HG03064 (cell line): ENCODE data around the gene TECRL.

ENCODE experiments used
- ATAC-seq: cut with Tn5 transposase; IDR thresholded peaks from one replicate; pipeline ENCODE4 v1.9.1; 2021; ENCODE audit warnings: low read depth; ENCODE audit not compliant: unreplicated experiment

The TECRL gene, protein sequence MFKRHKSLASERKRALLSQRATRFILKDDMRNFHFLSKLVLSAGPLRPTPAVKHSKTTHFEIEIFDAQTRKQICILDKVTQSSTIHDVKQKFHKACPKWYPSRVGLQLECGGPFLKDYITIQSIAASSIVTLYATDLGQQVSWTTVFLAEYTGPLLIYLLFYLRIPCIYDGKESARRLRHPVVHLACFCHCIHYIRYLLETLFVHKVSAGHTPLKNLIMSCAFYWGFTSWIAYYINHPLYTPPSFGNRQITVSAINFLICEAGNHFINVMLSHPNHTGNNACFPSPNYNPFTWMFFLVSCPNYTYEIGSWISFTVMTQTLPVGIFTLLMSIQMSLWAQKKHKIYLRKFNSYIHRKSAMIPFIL

DNA sequence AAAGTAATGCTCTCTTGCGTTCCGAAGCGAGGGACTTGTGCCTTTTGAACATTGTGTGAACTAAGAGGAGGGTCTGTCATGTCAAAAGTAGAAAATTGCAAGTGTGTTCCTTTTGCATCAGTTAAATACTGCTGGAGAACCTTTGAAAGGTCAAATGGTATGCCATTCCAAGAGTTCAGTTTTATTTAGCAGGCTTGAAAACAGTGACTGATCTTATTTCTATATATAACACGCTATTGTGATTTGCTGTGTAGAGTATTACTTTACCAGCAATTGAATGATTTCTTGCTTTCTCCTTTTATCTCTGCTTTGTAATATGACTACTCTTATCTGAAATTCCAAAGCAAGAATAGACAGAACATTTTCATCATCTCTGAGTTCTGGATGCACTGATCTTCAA lies at the start of gene TECRL:
Gene TECRL, minus strand, starts transcription at position 151 of the 400 bp plus-strand sequence. Its CDS starts 99 bp downstream, at position 52.
- ATAC-seq, result no peak

DNA sequence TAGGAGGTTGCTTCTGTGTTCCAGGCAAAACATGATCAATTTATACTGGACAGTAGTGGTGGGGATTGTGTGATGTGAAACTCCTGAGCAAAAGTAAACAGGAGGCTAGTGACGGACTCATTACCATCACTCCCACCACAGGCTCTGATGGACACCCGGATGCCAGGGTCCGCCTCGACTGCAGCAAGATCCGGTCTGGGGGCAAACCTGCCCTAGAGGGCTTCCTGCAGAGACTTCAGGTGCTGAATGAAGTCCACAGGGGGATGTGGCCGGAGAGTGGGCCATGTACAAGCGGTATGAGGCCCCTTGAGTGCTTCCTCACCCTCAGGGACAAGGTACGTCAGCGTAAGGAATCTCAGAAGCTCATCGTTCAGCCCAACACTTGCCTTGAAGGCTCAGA lies 23.4 kb upstream of the TECRL start:
- ATAC-seq, result no peak

DNA sequence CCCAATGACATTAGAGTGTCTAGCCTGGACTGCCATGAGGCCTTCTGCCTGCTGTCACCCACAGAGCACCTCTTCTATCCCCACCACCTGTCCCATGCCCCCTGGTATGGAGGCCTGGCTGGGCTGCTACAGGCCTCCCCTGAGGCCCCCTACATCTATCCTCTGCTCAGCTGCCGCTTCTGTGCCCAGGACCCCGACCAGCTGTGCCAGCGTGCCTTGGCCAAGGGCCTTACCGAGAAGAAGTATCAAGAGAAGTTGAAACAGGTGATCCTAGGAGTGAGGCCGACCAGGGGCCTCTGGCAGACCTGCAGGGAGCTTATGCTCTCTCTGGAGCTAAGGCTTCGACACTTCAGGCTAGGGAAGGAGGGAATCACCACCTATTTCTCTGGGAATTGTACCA lies 21.7 kb upstream of the TECRL start:
- no peak for ATAC-seq

DNA sequence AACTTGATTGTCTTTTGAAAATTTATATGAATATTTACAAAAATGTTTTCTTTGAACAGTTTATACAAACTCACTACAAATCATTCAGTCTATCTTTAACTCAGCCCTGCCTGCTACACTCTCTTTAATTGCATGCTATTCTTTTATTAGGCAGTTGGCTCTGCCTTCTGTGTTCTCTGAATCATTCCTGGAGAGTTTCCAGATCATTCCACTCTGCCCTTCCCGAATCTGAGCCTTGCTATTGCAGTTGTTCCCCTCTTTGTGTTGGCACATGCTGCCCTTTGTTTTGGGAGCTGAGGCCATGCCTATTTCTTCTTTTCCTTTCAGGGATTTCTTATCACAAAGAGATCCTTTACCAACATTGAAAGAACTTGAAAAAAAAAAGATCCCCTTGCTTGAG lies 8.7 kb upstream of the TECRL start:
- no peak for ATAC-seq

DNA sequence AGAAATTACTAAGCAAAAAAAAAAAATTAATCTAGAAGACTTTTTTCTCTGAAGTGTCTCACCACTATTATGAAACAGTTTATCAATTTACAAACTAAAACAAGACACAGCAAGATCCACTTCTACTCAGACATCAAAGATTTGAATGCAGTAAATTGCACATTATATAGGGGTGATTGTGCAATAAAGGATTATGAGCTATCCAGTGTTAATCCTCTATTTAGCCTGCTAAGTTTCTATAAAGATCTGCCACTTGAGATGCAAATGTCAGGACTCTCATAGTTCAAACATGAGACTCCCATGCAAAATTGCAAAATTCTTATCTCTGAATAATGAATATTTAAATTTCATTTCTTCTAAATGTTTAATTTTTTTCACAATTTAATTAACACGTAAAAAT lies 2.2 kb downstream of the TECRL start:
- no peak for ATAC-seq

DNA sequence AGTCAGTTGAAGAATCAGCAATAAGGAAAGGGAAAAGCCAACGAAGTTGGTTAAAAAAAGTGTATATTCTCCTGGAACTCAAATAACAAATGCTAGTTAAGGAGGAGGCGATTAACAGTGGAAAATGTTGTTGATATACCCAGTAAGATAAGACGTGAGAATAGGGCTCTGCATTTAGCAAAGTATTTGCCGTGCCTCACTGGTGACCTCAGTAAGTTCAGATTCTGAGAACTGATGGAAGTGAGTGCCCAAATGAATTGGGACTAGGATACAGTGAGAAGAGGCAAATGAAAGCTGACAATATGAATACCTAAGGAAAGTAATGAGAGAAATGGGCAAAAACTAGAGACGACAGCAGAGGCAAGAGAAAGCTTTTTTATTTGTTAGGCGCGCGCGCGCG lies 3.5 kb downstream of the TECRL start:
- no peak for ATAC-seq

DNA sequence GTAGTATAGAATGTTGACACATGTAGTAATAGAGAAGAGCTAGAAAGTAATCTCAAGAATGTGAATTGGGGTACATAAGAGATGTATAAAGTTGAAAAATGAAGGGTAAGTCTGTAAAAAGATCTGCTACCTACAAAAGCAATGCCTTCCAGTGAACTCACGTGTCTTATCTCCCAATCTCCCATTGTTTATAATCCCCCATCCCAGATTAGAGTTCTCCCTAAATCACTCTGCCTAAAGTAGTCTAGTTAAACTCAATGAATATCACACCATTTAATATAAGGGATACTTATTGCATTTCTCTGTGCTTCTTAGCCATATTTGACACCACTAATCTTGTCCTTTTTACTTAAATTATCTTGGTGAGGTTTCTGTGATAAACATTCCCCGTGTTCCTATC lies 6.6 kb downstream of the TECRL start:
- no peak for ATAC-seq

DNA sequence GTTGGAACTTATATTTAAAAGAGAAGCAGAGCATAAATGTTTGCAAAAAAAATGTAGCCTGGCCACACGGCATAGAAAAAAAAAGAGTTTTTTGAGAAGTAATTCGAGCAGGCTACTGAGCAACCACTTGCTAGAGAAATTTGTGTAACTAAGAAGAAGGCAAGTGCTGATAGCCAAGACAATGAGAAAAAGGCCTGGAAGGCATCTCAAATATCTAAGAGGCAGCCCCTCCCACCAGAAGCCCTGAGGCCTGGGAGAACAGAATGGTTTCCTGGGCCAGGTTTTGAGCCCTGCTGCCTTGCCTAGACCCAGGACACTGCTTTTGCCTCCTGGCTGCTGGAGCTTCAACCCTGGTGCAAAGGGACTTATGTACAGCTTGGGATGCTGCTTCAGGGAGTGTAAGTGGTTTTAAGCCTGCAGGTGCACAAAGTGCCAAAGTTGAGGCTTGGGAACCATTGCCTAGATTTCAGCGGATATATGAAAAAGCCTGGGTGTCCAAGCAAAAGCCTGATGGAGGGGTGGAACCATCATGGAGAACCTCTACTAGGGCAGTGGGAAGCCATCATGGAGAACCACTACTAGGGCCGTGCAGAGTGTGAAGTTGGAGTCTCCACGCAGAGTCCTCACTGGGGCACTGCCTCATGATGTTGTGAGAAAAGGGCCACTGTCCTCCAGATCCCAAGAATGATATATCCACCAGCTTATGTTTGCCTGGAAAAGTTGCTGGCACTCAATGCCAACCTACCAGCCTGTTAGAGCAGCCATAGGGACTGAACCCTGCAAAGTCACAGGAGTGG lies 9.7 kb downstream of the TECRL start:
- ATAC-seq, result no peak

DNA sequence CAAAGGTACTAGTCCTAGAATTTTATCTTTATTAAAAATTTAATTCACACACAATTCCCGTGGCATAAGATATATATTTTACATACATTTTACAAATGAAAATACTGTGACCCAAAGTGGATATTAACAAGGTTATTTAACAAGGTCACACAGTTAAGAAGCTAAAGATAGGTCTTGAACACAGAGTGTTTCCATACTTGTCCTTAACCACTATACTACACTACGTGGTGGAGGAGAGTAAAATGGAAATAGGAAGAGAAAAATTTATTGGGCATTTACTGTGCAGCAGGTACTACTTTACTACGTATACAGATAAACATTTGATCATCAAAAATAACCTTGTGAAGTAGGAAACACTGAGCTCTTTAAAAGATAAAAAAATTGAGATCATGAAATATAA lies 14.8 kb downstream of the TECRL start:
- no peak for ATAC-seq

DNA sequence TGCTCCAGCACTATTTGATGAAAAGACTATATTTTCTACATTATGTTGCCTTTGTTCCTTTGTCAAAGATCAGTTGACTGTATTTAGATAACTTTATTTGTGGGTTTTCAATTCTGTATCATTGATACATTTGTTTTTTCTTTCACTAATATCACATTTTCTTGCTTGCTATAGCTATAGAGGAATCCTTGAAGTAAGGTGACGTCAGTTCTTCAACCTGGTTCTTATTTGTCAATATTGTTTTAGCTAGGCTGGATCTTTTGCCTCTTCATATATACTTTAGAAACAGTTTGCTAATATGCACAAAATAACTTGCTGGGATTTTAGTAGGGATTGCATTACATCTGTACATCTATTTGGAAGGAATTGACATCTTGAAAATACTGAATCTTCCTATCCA lies 21.0 kb downstream of the TECRL start:
- no peak for ATAC-seq

DNA sequence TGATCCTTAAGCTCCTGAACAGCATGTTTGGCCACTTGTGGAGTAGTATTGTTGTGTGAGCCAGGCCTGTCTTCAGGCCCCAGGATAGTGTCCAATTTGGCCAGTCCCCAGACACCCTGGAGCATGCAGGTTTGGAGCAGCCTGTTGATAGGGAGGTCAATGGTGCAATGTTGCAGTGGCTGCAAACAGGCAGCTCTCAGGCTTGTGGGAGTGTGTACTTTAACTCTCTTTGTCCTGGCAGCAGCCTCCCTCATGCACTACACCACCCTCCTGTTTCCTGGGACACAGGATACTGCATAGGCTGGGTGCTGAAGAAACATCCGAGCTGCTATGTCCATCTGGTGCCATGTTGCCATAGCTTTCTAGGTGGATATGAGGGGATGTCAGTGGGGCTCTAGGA lies 24.0 kb downstream of the TECRL start:
- ATAC-seq, result no peak

DNA sequence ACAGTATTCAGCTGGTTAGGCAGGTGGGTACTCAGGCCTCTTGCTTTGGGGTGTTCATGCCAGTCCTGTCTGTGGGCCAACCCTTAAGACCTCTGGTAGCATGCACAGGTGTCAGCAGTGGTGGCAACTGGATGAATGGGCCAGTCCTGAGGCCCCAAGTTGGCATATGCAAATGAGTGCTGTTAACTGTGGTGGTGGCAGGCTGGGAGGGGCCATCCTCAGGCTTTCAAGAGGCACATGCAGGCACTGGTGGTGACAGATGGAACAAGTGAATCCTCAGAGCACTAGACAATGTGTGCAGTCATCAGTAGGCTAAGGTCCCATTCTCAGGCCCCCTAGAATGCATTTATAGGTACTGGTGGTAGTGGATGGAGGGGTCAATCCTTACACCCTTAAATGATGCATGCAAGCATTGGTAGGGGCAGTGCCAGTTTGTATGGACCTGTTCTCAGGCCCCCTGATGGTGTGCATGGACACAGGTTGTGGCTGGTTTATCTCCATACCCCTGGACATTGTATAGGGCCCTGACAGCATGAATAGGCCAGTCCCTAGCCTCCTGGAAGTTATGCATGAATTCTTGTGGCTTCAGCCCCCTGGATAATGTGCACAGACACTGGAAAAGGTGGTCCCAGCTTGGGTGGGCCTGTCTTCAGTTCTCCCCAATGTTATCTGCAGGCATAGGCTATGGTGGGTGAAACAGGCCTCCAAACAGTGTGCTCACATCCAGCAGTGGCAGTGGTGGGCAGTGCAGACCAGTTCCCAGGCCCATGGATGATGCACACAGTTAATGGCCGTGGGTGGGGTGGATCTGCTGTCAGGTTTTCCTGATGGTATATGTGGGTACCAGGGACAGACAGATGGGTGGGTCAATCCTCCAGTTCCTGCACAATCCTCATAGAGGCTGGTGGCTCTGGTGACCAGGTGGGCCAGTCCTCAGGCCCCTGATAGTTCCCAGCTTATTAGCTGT lies 24.7 kb downstream of the TECRL start:
- no peak for ATAC-seq

DNA sequence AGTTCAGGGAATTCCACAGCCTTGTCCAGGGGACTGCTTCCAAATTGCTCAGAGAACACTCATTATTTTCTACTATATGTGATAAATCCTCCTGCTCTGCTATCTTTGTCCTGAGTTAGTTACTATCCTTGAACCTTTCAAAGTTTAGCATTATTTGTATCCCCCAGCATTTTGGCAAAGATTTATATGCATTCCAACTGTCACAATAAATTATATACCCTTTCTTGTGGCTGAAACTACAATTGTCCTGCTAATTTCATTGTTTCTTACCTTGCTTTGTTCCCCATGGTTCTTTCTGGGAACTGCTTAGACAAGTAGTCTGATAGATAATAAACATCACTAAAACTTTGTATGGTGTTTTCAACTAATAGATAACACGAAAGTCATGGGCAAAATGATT lies 40.5 kb downstream of the TECRL start:
- ATAC-seq, result no peak

DNA sequence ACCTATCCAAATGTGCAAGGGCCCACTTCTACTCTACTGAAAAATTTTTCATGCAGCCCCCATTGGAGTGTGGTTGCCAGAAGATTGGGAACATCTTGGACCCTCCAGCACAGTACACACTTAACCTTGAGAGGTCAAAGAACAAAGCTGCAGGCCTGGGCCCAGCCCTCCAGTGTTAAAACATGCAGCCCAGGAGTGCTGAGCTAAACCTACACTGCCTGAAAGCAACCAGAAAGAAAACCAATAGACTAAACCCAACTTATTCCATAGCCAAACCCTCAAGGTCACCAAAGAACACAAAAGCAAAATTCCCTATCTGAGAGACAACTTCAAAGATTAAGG lies 47.9 kb downstream of the TECRL start:
- ATAC-seq, result no peak

DNA sequence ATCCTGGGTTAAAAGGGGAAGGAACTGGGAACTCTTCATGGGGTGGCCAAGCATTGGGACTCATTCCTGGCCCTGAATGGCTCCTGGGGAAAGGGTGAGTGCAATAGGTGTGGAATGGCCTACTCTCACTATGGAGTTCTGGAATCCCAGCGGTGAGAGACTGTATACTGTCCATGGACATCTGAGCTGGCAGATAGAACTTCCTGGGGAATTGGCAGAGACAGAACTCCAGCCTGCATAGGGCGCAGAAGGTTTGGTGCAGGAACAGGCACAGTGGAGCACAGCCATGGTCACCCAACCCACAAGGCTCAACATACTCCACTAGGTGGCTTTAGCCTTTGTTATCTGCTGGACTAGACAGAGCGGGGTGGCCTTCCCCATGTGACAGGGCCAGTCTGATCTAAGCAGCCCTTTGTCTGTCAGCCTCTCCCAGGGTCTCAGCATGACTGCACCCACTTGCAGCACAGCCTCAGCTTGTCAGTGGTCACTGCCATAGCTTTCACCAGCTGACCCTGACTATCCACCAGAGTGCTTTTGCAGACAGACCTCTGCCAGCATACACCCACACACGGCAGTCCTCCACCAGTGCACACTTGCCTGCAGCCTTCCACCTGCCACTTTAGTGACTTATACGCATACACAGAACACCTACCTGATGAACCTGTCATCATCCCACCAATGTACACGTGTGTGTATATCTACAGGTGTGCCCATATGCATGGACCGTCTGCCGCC lies 48.4 kb downstream of the TECRL start:
- no peak for ATAC-seq

DNA sequence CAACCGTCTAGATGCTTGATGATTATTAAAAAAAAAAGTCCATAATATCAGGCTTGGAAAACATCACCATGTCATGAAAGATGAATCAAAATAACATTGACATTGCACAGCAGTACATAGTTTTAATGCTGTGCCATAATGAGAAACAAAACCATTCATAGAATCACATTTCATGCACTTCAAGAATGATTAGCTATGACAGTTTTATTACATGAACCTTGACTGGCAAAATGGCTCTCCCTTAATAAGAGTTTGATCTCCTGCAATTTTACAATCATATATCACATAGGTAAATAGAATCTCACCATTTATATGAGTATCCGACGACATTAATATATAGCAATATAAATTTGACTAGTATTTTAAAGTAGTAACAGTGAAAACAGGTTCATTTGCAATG lies 49.8 kb downstream of the TECRL start:
- no peak for ATAC-seq

DNA sequence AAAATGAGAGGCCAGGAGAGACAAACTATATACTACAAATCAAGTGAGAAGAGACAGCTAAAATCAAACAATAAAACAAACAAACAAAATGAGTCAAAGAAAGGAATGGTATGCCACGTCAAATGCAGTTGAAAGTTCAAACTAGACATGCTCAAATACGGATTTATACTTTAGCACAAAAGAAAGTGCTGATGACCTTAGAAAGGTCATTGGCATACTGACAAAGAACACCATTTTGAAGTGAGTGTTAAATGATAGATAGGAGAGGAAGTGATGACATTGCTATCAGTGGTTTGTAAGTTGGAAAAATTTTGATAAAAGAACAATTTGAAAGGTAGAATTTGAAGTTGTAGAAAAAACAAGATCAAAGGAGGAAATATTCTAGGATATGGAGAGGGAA lies 55.3 kb downstream of the TECRL start:
- no peak for ATAC-seq

DNA sequence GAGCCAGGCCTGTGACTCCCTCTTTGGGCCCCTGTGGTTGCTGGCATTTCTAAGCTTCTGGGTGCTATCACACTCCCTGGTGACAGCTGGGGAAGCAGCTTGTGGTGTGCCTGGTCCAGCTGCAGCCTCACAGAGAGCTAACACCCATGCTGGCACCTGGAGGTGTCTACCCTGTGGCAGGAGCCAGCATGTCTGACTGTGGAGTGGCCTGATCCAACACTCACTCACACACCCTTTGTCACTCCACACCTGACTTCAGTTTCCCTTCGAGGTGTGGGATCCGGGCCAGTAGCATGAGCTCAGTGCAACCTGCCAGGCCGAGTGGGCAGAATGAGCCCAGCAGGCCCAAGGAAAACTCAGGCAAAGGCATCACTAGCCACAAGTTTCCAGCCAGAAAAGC lies 67.5 kb downstream of the TECRL start:
- no peak for ATAC-seq

DNA sequence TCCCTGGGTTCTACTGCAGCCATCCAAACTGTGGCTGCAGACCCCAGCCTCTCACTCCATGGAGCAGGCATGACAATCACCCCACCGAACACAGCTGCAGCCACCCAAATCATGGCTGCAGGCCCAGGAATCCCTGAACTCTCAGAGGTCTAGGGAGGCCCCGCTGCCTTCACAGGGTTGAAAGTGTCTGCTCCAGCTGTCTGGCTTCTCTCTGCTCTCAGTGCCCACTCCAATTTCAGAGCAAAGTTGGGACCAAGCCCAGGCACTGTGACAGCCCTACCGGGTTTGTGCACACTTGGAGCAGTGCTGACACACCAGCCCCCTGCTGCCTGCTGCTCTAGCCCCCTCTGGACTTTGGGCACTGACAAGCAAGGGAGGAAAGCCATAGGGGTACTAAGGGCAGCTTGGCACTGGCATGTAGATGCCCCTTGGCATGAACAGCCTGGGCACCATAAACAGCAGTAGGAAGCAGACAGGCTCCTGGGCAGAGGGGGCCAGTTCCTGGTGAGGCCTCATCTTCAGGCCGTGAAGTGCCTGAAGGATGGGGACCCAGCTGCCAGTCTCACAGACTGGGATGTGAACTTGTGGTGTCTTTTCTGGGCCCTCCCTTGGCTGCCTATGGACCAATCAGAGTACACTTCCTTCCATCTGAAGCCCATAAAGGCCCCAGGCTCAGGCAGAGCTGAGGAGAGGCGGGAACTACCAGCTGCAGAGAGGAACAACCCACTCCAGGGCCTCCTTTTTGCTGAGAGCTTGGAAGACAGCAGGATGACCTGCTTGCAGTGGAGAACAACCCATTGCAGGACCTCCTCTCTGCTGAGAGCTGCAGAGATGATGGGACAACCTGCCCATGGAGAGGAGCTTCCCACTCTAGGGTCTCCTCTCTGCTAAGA lies 68.8 kb downstream of the TECRL start:
- ATAC-seq, result no peak
